Upper lobe of left lung (tissue), 4 donors: Measurements from ENCODE around the gene RAPGEF5.

Experiments
- CTCF ChIP-seq, 6 experiments: fragments of 450-650 bp in 4 of 6; fragments of 200-600 bp in 2 of 6; sonication (generic) in 2 of 6; IDR thresholded peaks; one replicate each; pipeline ENCODE4 v1.5.1; 2016 to 2019; ENCODE audit warnings: antibody characterized with exemption in 6 of 6
- POLR2AphosphoS5 ChIP-seq, 2 donors: sonication (generic); formaldehyde crosslinking; IDR thresholded peaks; one replicate each; pipeline ENCODE4 v1.5.1; 2017; ENCODE audit warnings: antibody characterized with exemption in 2 of 2

DNA sequence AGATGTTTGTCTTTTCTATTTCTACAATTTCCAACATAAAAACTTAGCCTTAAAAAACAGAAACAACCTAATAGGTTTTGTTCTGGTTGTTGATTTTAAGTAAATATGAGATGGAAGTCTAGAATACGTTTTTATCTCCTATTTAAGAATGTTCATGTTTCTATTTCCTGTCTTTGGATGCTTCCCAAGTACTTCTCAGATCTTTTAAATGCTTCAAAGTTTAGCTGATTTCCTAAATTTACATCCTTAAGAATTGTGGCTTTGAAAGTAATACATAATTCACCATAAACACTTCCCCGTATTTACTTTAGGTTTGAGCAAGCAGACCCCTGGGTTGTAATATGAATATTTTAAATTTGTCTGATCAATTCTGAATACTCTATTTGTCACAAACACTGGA is 70.5 kb downstream of the RAPGEF5 start:
- TF ChIP-seq CTCF (IDR thresholded peaks at IDR 0.05) (no peak), POLR2AphosphoS5 (IDR thresholded peaks at IDR 0.05) (no peak)
